Astrocyte (in vitro differentiated cells and primary cell): ENCODE measurements around the gene TSC22D3.
"Not testable (repeated sequence)": the region's sequence is repeated elsewhere in the genome, so short reads cannot be mapped to it uniquely, and the experiment has no call there.

Experiments used
- EZH2 ChIP-seq: IDR thresholded peaks from 2 replicates; pipeline ENCODE4 v1.6.1; 2012; ENCODE audit warnings: mild to moderate bottlenecking, low read length, inconsistent platforms; ENCODE audit not compliant: insufficient read depth
- TF ChIP-seq, protein P1 (sequence below): IDR thresholded peaks from 2 replicates; pipeline ENCODE4 v1.5.1; 2011; ENCODE audit warnings: low read depth, mild to moderate bottlenecking, inconsistent platforms, low read length, moderate library complexity; ENCODE audit not compliant: insufficient read depth

DNA sequence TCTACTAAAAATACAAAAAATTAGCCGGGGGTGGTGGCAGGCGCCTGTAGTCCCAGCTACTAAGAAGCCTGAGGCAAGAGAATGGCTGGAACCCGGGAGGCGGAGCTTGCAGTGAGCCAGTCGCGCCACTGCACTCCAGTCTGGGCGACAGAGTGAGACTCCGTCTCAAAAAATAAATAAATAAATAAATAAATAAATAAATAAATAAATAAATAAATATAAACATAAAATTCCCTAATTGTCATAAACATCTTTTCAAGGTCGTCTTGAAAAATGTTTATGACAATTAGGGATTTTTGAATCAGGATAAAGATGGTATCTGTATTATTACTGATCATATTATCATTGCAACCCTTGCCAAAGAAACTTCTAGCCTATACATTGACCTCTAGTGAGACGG is 34.5 kb upstream of the TSC22D3 start:
- TF ChIP-seq, protein P1, sequence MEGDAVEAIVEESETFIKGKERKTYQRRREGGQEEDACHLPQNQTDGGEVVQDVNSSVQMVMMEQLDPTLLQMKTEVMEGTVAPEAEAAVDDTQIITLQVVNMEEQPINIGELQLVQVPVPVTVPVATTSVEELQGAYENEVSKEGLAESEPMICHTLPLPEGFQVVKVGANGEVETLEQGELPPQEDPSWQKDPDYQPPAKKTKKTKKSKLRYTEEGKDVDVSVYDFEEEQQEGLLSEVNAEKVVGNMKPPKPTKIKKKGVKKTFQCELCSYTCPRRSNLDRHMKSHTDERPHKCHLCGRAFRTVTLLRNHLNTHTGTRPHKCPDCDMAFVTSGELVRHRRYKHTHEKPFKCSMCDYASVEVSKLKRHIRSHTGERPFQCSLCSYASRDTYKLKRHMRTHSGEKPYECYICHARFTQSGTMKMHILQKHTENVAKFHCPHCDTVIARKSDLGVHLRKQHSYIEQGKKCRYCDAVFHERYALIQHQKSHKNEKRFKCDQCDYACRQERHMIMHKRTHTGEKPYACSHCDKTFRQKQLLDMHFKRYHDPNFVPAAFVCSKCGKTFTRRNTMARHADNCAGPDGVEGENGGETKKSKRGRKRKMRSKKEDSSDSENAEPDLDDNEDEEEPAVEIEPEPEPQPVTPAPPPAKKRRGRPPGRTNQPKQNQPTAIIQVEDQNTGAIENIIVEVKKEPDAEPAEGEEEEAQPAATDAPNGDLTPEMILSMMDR, result not testable (repeated sequence)
- not testable (repeated sequence) for TF ChIP-seq EZH2
